Measurements from ENCODE around the gene ACOT2.

Gene ACOT2

GRCh38 chr14:73613419-73613963 lies 44.5 kb downstream of the ACOT2 start:
- in situ Hi-C loops (cut with MboI; ENCODE audit: low sequenced_read_pairs) = no loop called here

- in situ Hi-C loops (cut with MboI; ENCODE audit: low sequenced_read_pairs) = no loop called here
These were observed 47.8 kb downstream of the ACOT2 start for GRCh38 chr14:73616831-73617230.

GRCh38 chr14:73619524-73619923 lies 50.5 kb downstream of the ACOT2 start:
- in situ Hi-C loops (cut with MboI; ENCODE audit: low sequenced_read_pairs) = no loop called here

- in situ Hi-C loops (cut with MboI; ENCODE audit: low sequenced_read_pairs) = no loop called here
These were observed 51.3 kb downstream of the ACOT2 start for GRCh38 chr14:73620268-73620667.

GRCh38 chr14:73623504-73624054 lies 54.6 kb downstream of the ACOT2 start:
- in situ Hi-C loops (cut with MboI; ENCODE audit: low sequenced_read_pairs) = no loop called here

All from HL-60/S4 (cell line).